ENCODE measurements around the gene GDF2. TPM values are rescaled to one million over a fixed set of nuclear protein-coding genes. Genes with fewer than 3 reads are reported as not detected.

The GDF2 gene
- total RNA-seq, 1 experiment from 2014 or later: not detected

GRCh38 chr10:47366731-47367460 is 44.6 kb downstream of the GDF2 start:
- Mint-ChIP-seq H3K4me3 (ENCODE audit: unreplicated experiment) (no peak overlapping the region), H3K4me1 (ENCODE audit: low read depth, unreplicated experiment) (no peaks in the 10 kb centered on the region), H3K27me3 (ENCODE audit: insufficient read depth, unreplicated experiment) (no peaks in the 10 kb centered on the region), H3K36me3 (ENCODE audit: insufficient read depth, unreplicated experiment) (no peaks in the 10 kb centered on the region), H3K9me3 (ENCODE audit: unreplicated experiment) (no peaks in the 10 kb centered on the region), H3K27ac (ENCODE audit: unreplicated experiment) (no peak overlapping the region)
- peak in 1 of 2 experiments; percentile 15 for DNase-seq
- Histone ChIP-seq H3K9me3 (no peaks in the 10 kb centered on the region), H3K4me3 (ENCODE audit: low read depth, low read length) (no peak overlapping the region), H3K36me3 (ENCODE audit: control insufficient read depth, insufficient read depth, low read length) (no peaks in the 10 kb centered on the region), H3K4me1 (0 out of 2 replicates have a peak, but pooled peaks cover 4% of the 10 kb centered on the region), H3K27me3 (replicated peaks; ENCODE audit: control insufficient read depth, insufficient read depth, low read length) (no peaks in the 10 kb centered on the region)
- BruUV-seq (replicated peaks): no TSS peak
- intact Hi-C loops (cut with micrococcal nuclease; ENCODE audit: unreplicated experiment): no loop called here
- POLR2A ChIA-PET: no interaction called here
- CTCF ChIA-PET: no interaction called here
- no peak for TF ChIP-seq CTCF (IDR thresholded peaks at IDR 0.05; ENCODE audit: insufficient read depth in 1 of 2, low read depth in 1 of 2, low read length in 1 of 2, severe bottlenecking in 1 of 2, unreplicated experiment in 1 of 2)

DNA sequence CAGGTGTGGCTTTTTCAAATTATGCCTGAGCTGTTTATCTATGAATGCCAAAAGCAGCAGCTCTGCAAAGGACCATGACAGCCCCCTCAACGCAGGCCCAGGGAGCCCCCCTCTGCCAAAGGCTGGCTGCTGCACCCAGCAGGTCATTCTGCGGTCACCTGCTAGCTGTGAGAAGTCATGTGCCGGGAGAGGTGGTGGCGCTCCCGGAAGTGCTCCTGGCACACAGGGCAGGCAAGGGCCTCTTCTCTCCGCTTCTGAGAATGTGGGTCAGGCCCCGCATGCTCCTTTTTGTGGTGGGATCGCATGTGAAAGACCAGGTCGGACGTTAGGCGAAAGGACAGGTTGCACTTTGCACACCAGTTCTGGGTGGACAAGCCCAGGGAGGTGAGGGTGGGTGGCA is 45.4 kb downstream of the GDF2 start:
- Histone ChIP-seq H3K27me3 (replicated peaks; ENCODE audit: control insufficient read depth, insufficient read depth, low read length) (no peaks in the 10 kb centered on the region), H3K9me3 (no peaks in the 10 kb centered on the region), H3K4me1 (0 out of 2 replicates have a peak, but pooled peaks cover 4% of the 10 kb centered on the region), H3K4me3 (ENCODE audit: low read depth, low read length) (no peak overlapping the region), H3K36me3 (ENCODE audit: control insufficient read depth, insufficient read depth, low read length) (no peaks in the 10 kb centered on the region)
- no peak for TF ChIP-seq CTCF (IDR thresholded peaks at IDR 0.05; ENCODE audit: insufficient read depth in 1 of 2, low read depth in 1 of 2, low read length in 1 of 2, severe bottlenecking in 1 of 2, unreplicated experiment in 1 of 2)
- no peaks in the 10 kb centered on the region for H3K27me3 Mint-ChIP-seq (ENCODE audit: insufficient read depth, unreplicated experiment)
- ChIA-PET CTCF (no interaction called here), POLR2A (no interaction called here)
- no peaks in the 10 kb centered on the region for H3K9me3 Mint-ChIP-seq (ENCODE audit: unreplicated experiment)
- no peaks in the 10 kb centered on the region for H3K36me3 Mint-ChIP-seq (ENCODE audit: insufficient read depth, unreplicated experiment)
- no peak overlapping the region for H3K4me3 Mint-ChIP-seq (ENCODE audit: unreplicated experiment)
- BruUV-seq (replicated peaks): no TSS peak
- intact Hi-C loops (cut with micrococcal nuclease; ENCODE audit: unreplicated experiment): no loop called here
- no peak overlapping the region for H3K27ac Mint-ChIP-seq (ENCODE audit: unreplicated experiment)
- no peaks in the 10 kb centered on the region for H3K4me1 Mint-ChIP-seq (ENCODE audit: low read depth, unreplicated experiment)
- DNase-seq: peak in 1 of 2 experiments; percentile 26

- BruUV-seq (replicated peaks): no TSS peak
- no peak for TF ChIP-seq CTCF (IDR thresholded peaks at IDR 0.05; ENCODE audit: insufficient read depth in 1 of 2, low read depth in 1 of 2, low read length in 1 of 2, severe bottlenecking in 1 of 2, unreplicated experiment in 1 of 2)
- no peaks in the 10 kb centered on the region for H3K4me1 Mint-ChIP-seq (ENCODE audit: low read depth, unreplicated experiment)
- Histone ChIP-seq H3K4me1 (0 out of 2 replicates have a peak, but pooled peaks cover 4% of the 10 kb centered on the region), H3K4me3 (ENCODE audit: low read depth, low read length) (no peak overlapping the region), H3K27me3 (replicated peaks; ENCODE audit: control insufficient read depth, insufficient read depth, low read length) (no peaks in the 10 kb centered on the region), H3K36me3 (ENCODE audit: control insufficient read depth, insufficient read depth, low read length) (no peaks in the 10 kb centered on the region), H3K9me3 (no peaks in the 10 kb centered on the region)
- ChIA-PET CTCF (no interaction called here), POLR2A (no interaction called here)
- H3K4me3 Mint-ChIP-seq (ENCODE audit: unreplicated experiment): no peak overlapping the region
- no peaks in the 10 kb centered on the region for H3K9me3 Mint-ChIP-seq (ENCODE audit: unreplicated experiment)
- no peak overlapping the region for H3K27ac Mint-ChIP-seq (ENCODE audit: unreplicated experiment)
- intact Hi-C loops (cut with micrococcal nuclease; ENCODE audit: unreplicated experiment): no loop called here
- peak in 1 of 2 experiments; percentile 32 for DNase-seq
- no peaks in the 10 kb centered on the region for H3K36me3 Mint-ChIP-seq (ENCODE audit: insufficient read depth, unreplicated experiment)
- H3K27me3 Mint-ChIP-seq (ENCODE audit: insufficient read depth, unreplicated experiment): no peaks in the 10 kb centered on the region
Observed at GRCh38 chr10:47368431-47369180, 46.4 kb downstream of the GDF2 start.
